GF-D8 (cell line): ENCODE results near the gene CLIC6.
A peak's percentile ranks its signal among the peaks of the same experiment; 100 is the strongest.
"Not testable (repeated sequence)": the region's sequence is repeated elsewhere in the genome, so short reads cannot be mapped to it uniquely, and the experiment has no call there.

Source experiments
- DNase-seq: peaks from one replicate; lab custom pipeline; 2025; lab: John Stamatoyannopoulos, UW

CLIC6 gene

DNA sequence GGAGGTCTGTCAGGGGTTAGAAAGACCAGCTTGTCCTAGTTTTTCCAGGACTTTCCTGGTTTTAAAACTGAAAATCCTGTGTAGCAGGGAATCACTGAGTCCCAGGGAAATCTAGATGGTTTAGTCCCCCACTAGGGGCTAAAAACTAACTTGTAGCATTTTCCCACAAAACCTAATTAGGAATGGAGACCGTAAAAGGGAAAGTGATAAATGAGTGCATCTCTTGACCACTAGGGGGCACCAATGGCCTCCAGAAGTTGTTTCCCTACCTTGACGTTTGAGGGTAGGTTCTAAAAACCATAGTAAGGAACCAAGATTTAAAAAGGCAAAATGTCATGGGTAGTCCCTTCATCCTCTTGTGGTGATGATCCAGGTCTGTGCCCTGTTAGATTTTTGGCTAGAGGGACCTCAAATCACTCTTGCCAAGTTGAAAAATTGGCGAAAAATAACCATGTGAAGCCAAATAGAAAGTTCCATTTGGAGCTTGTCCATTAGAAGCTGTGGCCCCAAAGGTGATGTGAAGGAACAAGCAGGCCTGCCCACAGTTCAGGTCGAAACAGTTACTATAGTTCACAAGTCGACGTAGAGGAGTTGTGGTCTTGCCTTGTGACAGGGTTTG is 24.5 kb downstream of the CLIC6 start:
- peak; percentile 36 for DNase-seq

DNA sequence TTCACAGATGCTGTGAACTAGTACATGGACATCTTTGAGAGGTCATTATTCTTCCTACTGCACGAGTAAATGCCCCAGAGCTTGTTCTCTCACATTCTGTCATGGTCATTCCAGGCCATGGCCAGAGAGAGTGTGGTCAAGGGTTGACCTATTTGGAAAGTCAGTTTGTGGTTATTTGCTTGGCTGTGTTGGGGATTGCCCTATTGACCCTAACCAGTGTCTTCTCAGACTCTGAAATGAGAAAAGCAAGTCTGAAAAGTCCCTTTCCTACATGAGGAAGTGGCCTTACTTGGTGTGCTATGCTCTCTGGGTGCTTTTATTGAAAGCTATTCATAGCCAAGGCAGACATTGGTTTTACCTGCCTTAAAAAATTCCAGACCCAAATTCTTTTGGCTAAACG is 26.6 kb downstream of the CLIC6 start:
- no peak for DNase-seq

DNA sequence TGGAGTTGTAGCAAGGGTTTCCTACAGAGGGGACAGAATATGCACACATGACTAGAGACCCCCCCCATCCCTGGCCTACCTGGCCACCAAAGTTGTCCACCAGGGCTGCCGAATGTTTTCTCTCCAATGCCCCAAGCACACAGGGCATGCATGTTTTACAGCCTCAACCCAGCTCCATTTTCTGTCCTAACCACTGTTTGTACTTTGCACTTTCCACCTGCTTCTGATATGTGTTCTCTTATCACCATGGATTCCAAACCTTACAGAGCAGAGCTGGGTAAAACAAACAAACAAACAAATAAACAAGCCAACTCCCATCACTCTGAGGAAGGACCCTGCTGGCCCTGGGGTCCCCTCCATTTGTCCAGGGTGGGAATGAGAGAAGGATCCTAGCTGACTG is 27.3 kb downstream of the CLIC6 start:
- DNase-seq = no peak

DNA sequence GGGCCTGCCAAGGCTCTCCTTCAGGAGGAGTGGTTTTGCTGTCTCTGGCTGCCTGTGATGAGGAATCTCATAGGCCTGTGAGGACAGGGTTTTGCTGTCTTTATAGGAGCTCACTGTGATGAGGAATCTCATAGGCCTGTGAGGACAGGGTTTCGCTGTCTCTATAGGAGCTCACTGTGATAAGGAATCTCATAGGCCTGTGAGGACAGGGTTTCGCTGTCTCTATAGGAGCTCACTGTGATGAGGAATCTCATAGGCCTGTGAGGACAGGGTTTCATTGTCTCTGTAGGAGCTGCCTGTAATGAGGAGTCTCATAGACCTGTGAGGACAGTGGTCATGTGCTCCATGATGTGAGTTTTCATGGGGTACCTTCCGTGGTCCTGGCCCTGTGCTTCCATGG is 29.0 kb downstream of the CLIC6 start:
- DNase-seq = no peak

DNA sequence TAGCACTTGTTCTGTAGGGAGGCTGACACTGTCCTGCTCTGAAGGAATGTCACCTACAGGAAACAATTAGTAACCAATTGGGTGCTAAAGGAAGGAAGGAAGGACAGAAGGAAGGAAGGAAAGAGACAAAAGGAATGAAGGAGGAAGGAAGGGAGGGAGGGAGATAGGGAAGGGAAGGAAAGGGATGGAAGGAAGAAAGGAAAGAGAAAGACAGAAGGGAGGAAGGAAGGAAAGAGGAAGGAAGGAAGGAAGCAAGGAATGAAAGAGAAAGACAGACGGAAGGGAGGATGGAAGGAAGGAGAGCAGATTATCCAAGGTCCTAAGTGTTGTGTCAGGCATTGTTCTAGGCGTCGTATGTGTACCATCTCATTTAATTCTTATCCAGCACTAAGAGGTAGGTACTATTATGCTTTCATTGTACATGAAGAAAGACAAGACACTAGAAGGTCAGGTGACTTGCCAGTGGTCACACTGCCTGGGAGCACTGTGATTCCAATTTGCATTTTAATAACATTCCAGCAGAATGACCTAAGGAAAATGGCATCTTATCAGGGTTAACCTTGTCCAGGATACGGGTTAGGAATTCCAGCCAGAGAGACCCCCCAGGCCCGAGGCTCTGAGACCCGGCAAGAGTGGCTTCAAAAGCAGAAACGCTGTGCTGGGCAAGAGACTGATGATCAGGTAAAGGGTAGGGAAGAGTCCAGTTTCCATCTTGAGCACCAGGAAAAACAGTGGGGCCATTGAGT is 29.6 kb downstream of the CLIC6 start:
- no peak for DNase-seq

DNA sequence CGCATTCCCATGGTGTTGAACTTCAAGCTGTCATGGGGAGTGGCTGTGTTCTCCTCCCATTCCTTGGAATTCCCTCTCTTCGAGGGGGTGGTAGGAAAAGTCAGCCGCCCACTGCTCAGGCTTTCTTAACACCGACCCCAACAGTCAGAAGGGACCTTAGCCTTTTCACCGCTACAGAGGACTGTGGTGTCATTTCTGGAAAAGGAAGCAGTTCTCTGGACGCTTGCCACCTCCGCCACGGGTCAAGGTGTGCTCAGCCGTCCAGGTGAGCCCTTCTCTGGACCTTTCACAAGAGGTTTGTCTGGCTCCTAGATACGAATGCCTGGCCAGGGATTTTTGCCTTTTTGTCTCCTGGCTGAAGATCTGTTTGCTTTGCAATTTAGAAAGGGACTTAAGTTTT is 31.8 kb downstream of the CLIC6 start:
- no peak for DNase-seq

DNA sequence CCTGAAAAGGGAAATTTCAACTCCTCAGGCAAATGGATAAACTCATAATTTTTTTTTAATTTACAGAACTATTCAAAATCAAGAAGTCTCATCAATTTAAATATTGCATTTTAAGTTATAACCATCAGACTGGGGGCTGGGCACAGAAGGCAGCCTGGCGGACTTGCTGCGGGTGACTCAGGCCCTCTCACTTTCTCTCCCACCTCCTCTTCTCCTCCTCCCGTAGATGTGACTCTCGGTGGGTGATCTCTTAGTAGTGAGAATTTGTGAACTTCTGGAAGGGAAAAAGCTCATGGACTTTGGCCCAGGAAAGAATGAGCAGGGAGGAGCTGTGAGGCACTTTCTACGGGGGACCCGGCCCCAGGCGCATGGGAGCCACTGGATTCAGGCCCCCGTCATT is 32.9 kb downstream of the CLIC6 start:
- DNase-seq = no peak

DNA sequence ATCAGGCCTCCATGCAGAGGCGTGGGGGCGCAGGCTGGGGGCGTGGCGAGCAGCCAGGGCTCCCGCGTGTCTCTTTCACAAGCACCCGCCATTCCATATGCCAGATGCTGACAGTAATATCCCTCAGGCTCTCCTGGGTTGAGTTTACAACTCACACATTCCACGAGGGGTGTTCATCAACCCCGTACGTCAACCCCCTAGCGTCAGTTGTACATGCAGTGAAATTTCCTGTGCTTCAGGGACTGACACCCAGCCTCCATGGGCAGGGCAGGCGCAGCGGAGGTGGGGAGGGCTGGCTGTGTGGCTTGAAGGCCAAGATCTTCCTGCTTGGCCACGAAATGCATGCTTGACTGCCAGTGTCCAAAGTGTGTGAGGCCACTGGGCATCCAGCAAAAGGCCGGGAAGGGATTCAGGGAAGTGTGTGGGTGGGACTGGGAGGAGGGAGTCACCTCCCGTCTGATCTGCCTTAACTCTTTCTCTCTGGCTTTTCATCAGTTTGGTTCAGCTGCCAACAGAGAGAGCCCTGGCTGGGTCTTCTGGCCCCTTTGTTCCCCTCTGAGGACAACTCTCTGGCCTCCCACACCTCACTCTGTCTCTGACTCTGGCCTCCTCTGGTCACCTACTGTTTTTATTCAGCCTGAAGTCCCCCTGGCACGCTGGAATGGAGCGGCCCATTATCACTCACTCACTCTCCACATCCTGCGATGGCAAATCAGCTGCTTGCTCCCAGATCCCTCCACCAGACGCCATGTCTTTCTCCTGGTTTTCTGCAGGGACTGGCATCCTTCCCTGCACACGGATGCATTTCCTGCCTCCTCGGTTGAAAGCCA is 33.8 kb downstream of the CLIC6 start:
- no peak for DNase-seq

DNA sequence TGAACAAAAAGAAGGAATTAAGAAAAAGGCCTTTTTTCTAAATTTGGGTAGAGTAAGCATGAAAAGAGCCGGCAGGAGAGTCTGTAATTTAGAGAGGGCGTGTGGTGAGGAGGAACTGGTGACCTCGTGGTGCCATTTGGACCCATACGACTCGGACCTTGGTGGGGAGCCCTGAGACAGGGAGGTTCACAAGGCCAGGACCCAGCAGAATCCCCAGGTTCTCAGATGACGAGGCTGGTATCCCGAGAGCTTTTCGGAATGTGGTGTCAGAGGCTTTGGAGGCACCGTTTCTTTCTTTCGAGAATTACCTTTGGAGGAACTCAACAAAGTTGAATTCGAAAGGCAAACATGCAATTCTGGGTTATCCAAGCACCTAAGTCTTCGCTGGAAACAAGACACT is 34.8 kb downstream of the CLIC6 start:
- DNase-seq = no peak

DNA sequence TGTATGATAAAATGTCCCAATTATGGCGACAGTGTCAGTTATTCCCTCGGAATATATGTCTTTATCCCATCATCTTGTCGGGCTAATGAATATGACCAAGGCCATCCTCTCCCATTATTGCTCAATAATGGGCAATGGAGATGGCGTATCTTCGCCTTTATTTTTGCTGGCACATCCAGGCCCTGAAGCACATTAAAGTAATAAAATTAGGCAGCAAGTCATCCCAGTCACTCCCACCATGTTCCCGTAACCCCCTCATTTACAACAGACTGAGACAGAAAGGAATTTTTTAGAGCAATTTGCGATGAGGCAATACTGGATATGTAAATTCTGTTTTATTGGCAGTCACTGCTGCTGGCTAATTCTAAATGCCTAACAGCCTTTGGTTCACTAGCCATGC is 35.3 kb downstream of the CLIC6 start:
- DNase-seq = no peak

DNA sequence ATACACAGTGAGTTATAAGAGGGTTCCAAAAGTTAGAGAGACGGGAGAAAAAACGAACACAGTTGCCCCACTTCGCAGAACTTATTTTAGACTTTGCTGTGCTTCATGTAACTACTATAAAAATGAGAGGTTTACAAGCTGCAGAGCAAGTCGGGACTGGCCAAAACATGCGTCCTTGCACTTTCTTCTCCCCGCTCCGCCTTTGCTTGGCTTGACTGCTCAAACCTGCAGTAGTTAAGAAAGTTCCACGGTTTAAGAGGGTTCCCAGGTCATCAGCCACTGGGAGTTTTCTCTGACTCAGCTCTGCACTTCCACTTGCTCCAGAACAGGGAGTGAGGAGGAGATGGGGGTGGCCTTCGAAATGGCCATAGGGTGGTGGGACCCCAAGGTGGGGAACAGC is 36.2 kb downstream of the CLIC6 start:
- DNase-seq = no peak

DNA sequence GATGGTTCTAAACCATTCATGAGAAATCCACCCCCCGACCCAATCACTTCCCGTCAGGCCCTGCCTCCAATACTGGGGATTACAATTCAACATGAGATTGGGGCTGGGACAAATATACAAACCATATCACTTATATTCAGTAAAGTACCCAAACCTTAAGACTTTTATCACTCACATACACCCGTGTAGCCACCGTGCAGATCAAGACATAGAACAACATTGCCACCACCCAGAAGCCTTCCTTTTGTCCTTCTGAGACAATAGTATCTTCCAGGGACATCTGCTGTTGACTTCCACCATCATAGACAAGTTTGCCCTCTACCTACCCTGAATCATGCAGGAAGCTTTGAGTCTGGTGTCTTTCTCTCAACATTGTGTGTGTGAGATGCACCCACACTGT is 37.5 kb downstream of the CLIC6 start:
- no peak for DNase-seq

DNA sequence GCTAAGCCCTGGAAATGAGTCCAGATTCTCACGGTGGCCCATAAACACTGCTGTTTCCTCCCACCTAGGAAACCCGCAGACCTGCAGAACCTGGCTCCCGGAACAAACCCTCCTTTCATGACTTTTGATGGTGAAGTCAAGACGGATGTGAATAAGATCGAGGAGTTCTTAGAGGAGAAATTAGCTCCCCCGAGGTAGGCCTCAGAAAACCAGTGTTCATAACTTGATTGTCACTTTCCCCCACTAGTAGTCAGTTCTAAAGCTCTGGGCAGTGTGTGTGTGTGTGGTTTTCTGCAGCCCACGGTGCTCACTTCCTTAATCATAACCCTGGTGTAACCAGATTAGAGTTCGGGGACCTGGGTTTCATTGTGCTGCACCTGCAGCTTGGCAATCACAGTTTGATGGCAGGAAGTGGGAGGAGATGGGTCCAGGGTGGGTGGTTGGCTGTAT is 39.1 kb downstream of the CLIC6 start:
- DNase-seq = no peak

DNA sequence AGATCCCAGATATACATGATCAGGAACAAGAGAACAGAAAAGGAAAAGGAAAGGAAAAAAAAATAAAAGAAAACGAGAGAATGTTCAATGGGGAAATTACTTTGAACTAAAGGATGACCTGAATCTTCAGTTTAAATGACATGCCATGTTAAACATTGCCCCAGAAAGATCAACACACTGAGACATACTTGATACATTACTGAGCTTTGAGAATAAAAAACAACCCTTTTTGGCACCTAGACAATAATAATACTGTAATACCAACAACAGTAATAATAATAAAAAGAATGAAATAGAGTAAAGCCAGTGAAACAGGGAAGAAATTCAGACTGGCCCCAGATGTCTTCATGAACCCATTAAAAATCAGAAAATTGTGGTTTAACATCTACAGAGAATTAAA is 44.8 kb downstream of the CLIC6 start:
- no peak for DNase-seq

DNA sequence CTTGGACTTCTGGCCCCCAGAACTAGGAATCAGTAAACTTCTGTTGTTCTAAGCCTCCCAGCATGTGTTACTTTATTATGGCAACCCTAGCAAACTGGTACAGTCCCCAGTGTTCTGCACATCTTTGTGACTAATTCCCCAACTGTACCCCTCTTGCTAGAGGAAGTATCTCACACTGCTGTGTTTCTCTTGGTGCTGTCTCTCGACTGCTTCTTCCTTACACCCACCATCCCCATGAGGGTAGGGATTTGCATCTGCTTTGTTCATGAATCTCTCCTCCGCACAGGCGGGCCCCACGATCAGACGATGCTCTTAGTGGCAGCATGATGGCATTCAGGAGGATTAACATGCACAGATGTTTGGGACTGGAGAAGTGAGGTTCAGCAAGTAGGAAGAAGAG is 46.7 kb downstream of the CLIC6 start:
- DNase-seq = no peak

DNA sequence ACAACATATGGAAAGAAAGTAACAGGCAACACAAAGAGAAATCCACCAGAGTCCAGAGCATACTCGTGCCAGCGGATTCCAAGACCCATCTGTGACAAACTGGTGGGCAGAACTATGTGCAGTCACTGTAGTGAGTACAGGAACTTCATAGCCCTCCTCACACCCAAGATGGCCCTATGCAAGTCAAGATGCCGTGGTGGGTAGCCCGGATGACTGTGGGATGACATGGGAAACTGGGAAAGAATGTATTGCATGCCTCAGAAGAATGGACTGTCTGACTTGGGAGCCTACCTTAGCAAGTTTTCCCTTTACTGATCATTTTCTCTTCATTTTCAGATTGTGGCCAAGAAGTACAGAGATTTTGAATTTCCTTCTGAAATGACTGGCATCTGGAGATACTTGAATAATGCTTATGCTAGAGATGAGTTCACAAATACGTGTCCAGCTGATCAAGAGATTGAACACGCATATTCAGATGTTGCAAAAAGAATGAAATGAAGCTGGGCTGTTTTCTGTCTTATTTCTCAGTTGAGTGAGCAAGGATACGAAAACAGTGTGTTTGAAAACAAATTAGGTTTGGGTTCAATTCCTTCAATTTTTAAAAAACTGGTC is 47.3 kb downstream of the CLIC6 start:
- no peak for DNase-seq

DNA sequence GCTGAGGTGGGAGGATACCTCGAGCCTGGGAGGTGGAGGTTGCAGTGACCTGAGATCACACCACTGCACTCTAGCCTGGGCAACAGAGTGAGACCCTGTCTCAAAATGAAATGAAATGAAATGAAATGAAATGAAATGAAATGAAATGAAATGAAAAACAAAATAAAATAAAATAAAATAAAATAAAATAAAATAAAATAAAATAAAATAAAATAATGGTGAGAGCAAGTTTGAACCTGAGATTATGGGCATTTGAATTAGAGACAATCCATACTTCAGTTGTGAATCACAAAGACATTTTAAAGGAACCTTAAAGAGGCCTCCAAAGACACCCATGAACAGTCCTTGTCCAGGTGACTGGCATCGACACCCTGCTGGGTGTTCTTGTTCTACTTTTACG is 49.7 kb downstream of the CLIC6 start:
- not testable (repeated sequence) for DNase-seq

DNA sequence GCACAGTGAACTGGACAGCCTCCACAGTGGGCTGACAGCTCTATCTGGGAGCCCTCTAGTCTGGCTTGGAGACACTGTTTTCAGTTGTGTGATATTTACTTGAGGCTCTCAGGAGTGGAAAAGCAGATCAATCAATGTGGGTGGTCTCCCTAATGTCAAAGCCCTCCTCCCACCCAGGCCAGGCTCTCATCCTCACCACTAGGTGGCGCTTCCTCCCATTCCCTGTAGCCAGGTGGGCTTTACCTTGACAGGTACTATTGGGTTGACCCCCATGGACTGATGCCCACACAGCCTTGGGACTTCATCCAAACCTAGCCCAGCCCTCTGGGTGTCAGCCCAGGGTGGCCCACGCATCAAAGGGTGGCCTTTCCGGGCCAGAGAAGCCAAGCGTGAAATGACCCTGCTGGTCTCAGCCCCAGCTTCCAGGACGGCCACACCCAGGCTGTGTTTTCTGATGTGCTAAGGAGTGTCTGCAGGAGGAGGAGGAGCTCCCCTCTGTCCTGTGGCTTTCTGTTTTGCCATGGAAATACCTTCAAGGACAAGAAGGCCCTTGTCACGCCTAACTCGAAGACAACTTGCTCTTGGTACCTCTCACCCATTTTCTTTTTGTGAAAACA is 54.0 kb downstream of the CLIC6 start:
- DNase-seq = no peak

DNA sequence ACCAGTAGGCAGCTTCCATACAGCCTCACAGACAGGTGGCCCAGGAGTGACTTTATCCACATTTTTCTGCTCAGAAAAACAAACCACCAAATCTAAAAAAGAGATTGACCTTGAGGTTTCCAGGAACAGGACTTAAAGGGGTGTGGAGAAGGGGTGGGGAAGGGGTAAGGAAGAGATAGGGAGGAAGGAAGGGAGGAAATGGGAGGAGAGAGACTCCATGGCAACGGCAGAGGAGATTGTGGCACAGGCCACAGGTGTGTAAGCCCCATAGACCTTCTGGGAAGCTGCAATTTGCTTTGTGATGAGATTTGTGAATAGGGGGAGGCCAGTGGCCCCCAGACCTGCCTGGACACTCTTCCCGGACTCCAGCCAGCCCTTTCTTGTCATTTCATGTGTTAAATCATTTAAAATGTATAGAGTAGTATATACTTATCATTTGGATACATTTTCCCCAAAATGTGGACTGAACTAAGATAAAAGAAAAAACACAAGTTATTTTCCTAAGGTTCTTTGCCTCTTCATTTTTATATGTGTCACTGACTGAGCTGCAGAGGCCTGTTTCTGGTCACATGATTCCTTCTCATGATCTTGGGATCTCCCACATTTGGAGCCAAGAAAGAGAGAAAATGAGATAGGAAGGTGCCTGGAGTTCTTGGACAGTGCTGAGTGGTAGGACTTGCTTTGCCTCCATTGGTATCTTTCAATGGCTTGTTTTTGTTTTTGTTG is 55.5 kb downstream of the CLIC6 start:
- DNase-seq = no peak

DNA sequence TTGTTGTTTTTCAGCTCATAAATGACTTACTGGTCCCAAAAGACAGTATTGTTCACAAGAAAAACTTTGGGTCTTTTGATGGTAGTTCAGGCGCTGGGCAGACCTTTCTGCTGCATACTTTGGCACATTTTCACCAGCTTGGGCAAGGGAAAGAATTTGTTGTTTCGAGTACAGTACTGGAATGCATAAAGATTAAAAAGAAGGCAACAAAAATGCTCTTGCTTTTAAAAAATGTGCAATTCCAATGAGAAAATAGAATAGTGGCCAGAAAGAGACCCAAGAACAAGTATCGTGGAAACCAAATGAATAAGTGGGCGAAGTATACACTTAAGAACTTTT is 56.0 kb downstream of the CLIC6 start:
- DNase-seq = no peak

DNA sequence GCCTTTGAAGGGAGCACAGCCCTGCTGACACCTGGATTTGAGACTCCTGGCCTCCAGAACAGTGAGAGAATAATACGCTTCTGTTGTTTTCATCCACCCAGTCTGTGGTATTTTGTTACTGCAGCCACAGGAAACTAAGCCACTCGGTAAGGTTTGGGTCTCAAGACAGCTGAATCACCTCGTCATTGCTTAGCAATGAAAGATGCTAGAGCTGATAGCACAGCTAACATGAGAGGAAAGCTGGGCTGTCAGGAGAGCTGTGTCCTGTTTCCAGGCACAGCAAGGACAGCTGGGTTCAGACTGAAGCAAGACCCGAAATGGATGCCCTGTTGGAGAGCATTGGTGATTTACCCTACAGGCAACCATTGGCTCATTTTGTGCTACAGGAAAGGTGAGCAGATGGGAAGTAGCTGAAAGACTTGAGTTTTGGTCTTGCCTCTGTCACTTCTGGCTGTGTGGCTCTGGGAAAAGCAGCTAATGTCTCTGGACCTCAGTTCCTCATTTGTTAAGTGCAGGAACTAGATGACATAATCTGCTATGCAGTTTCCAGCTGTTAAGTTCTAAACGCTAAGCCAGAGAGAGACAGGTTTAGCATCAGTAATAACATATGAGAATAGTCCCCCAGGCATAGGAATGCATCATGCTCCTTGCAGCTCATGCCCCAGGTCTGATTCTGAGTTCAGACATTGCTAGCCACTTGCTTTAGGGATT is 58.0 kb downstream of the CLIC6 start:
- no peak for DNase-seq
